D341Med (cell line): ENCODE results near the gene POFUT2.
"Not testable (repeated sequence)": the region's sequence is repeated elsewhere in the genome, so short reads cannot be mapped to it uniquely, and the experiment has no call there.

Experiments
- DNase-seq: peaks from one replicate; pipeline ENCODE4 v3.0.0; 2012; ENCODE audit warnings: low spot score

Gene POFUT2

GRCh38 chr21:45309987-45310381 lies 22.3 kb upstream of the POFUT2 start:
- DNase-seq = no peak

DNA sequence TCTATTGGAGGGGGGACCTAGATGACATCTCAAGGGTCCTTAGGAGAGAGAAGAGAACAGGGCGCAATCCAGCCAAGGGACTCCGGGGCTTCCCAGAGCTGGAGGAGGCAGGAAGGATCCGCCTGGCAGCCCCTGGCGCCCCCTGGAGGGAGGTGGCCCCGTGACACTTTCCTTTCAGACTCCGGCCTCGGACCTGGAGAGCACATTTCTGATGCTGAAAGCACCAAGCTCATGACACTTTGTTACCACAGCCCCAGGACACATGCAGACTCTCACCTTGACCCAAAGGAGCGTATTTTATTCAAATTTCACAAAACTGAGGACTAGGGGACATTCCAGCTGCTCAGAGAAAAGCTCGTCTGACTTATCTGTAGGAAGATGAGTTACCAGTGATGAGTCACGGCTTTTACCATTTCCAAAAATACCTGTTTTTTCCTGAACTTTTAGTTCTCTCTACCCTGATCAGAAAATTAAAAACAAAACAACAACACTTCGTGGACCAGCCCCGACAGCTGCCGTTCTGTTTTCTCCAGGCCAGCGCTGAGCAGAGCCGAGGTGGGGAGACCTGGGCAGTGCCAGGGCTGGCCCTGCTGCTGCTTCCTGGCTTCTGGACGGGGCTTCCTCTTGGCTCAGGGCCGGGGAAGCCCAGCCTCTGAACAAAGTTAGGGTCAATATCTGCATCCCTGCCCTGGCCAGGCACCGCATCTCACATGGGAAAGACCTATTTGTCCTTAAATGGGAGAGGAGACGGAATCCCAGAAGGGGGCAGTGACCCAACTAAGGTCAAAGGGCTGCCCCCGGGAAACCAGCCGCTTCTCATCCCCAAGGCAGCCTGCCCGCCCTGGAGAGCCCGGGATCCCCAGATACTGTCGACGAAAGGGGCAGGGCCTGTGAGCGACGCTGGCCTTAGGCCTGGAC lies 21.6 kb upstream of the POFUT2 start:
- peak; percentile 85 for DNase-seq

- no peak for DNase-seq
These were observed 20.7 kb upstream of the POFUT2 start for GRCh38 chr21:45308194-45309068.

- not testable (repeated sequence) for DNase-seq
These were observed 20.0 kb upstream of the POFUT2 start for GRCh38 chr21:45307597-45308158.

DNA sequence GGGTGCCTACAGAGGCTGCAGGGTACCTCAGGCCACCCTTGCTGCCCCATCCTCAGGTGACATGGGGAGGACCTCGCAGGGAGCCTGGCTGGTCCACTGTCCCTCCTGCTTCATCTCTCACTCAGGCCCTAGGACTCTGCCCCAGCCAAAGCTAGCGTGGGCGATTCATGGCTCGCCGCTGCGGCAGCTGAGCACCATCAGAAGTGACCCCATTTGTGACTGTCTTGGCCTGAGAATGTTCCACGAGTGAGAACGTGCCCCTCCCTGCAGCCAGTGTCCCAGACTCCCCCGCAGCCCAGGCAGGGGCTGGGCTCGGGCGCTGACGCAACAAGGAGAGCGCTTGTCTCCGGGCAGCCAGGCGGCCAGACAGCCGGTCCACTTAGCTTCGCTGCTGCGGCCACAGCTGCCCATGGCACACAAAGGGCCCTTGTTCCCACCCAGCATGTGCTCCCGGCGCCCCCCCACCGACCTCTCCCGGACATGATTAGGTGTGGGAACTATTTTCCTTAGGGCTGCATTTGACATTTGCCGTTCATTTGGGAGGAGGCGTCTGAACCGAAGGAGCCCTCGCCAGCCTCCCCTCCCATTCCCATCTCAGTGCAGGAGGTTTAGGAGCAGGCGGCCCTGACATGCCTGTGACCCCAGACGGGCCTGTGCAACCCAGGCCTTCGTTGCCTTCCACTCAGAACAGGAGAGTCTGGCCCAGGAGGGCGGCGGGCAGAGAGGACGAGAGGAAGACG lies 19.3 kb upstream of the POFUT2 start:
- no peak for DNase-seq

DNA sequence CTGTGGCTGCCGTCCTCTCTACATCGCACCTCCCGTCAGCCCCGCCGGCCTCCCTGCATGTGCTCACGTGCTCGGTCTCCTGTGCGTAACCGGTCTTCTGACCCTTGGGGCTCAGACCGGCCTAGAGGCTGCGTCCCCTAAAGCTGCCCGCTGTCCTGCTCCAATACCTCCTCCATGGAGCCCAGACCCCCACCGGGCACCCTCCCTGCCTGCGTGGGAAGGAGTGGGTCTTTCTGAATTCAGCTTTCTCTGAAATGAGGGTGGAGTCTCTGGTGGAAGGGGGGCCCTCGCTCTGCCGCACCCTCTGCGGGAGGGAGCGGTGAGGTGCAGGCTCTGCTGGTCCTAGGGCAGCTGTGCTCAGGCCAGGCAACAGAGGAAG lies 18.7 kb upstream of the POFUT2 start:
- DNase-seq = no peak

GRCh38 chr21:45305836-45306235 lies 18.1 kb upstream of the POFUT2 start:
- DNase-seq = no peak

GRCh38 chr21:45304945-45305344 lies 17.2 kb upstream of the POFUT2 start:
- DNase-seq = no peak

GRCh38 chr21:45304476-45304830 lies 16.8 kb upstream of the POFUT2 start:
- no peak for DNase-seq

- DNase-seq = no peak
These were observed 16.2 kb upstream of the POFUT2 start for GRCh38 chr21:45303751-45304475.

- no peak for DNase-seq
These were observed 15.5 kb upstream of the POFUT2 start for GRCh38 chr21:45303091-45303615.

DNA sequence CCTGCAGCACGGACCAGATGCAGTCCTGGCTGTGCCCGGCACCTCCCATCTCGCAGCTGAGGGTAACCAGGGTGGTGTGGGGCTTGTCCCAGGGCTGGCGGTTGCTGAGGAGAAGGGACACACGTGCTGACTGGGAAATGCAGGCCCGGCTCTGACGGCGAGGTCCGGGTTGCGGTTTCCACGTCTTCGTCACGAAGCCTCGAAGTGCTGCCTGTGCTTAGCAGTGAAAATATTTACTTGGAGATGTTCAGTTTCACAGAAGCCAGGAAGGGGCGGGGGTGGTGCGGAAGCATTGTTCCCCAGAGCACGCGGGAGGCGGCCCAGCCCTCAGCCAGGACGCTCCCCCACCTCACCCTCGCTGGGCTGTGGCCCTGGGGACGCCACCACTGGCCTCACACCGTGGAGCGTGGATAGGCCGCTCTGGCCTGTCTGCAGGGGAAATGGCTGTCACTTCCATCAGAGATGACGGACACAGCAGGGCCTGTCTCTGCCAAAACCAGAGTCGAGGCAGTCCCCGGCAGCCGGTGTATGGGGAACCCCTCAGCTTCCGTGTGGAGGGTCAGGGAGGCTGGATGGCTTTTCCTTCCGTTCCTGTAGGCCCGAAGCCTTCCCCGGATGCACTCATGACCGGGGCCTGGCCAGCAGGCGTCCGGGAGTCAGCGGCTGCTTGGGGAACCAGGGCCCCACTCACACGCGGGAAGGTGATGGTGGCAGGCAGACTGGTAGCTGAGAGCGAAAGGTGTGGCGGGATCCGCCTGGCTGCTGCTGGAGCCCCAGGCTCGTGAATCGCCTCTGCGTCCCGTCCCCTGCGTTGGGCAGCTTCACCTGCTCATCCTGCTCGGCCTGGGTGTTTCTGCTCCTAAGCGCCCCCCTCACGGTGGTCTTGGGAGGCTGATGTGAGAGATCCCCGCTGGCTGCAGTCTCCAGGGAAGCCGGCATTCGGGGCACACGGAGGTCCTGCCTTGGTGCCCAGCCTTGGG lies 14.7 kb upstream of the POFUT2 start:
- no peak for DNase-seq

- DNase-seq = no peak
These were observed 13.9 kb upstream of the POFUT2 start for GRCh38 chr21:45301521-45302081.

- no peak for DNase-seq
These were observed 13.3 kb upstream of the POFUT2 start for GRCh38 chr21:45300786-45301520.

DNA sequence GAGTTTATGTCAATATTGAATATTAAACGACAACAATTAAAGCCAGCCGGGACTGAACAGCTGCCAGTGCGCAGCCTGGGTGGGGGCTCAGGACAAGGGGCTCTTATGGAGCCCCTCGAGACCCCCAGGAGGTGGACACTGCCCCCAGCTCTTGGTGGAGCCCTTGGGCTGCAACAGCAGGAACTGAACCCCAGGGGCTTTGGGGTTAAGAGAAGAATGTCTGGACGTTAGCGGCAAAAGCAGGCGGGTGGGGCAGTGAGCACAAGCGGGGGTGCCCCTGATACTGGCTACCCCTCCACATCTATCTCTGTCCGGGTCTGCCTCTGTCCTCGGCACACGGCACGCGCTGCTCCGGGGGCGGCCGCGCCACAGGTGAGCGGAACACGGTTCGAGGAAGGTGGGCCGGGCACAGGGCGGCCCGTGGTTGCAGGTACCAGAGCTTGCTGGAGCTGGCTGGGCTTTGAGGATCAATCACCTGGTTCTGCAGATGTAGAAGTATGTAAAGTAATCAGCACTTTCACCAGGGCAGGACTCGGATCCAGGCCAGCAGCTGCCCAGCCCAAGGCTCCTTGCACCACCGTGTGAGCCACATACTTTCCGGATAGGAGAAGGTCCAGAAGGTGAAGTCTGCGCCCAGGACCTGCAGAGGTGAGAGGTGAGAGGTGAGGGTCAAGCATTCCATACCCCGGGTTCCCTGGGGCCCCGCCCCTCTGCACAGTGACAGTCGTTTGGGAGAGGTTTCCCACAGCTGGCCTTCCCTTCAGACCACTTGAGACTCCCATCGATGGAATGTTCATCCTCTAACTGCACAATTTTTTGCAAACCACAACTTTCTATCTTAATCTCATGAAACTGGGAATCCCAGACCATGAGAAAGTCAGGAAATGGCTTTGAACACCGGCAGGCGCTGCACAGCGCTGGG lies 12.4 kb upstream of the POFUT2 start:
- no peak for DNase-seq

DNA sequence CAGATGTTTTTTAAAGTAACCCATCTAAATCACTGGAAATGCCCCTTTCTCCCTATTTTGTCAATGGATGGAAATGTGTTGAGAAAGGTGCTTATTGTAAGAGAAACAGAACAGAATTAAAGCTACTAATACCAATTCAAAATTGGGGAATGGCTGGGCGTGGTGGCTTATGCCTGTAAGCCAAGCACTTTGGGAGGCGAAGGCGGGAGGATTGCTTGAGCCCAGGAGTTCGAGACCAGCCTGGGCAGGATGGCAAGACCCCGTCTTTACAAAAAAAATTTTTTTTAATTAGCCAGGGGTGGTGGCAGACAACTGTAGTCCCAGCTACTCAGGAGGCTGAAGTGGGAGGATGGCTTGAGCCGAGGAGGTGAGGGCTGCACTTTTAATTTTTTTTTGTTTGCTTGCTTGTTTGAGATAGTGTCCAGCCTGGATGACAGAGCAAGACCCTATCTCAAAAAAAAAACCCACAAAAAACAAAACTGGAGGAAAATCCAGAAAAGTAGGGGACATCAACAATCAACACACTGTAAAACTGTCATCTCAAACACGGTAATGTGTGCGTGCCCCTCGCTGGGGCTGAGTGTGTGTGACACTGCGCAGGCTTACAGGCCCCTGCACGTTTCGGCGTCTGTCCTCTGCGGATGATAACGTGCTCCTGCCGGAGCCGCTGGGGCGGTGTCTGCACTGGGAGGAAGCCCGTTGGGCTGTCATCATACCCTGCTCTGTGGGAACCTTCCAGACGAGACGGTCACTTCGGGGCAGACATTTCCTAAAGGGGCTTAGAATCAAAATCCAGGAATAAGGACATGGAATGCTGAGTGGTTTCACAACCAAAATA lies 11.6 kb upstream of the POFUT2 start:
- DNase-seq = no peak

- no peak for DNase-seq
These were observed 10.2 kb upstream of the POFUT2 start for GRCh38 chr21:45297869-45298268.
